ENCODE measurements around the gene EYA3.
A peak's percentile ranks its signal among the peaks of the same experiment; 100 is the strongest.
"Not testable (repeated sequence)": the region's sequence is repeated elsewhere in the genome, so short reads cannot be mapped to it uniquely, and the experiment has no call there.

Gene EYA3

DNA sequence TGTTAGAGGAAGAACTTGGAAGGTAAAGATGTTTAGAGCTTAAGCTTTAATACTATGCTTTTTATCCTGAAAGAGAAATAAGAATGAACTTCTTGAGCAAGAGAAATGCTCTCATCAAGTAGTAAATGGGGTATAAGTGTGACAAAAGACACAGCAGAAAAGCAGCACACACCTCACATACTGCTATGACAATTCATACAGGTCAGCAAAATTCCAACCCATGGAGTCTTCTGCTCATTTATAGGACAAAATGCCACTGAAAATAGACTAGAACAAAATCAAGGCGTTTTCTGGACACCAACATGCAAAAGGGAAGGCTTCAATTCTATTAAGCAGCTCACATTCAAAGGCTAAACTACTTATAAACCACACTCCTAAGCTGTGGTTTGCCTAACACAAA lies 61.2 kb downstream of the EYA3 start:
- FAIRE-seq = no peak

DNA sequence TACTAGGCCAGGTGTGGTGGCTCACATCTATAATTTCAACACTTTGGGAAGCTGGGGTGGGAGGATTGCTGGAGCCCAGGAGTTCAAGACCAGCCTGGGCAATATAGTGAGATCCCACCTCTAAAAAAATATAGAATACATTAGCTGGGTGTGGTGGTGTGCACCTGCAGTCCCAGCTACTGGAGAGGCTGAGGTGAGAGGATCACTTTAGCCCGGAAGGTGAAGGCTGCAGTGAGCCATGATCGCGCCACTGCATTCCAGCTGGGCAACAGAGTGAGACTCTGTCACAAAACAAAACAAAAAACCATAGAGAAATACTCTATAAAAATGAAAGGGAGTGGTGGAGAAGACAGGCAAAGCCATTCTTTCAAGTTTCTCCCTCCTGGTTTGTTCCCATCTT lies 62.1 kb downstream of the EYA3 start:
- no peak for FAIRE-seq

GRCh38 chr1:28021064-28021463 lies 67.3 kb downstream of the EYA3 start:
- FAIRE-seq = no peak

DNA sequence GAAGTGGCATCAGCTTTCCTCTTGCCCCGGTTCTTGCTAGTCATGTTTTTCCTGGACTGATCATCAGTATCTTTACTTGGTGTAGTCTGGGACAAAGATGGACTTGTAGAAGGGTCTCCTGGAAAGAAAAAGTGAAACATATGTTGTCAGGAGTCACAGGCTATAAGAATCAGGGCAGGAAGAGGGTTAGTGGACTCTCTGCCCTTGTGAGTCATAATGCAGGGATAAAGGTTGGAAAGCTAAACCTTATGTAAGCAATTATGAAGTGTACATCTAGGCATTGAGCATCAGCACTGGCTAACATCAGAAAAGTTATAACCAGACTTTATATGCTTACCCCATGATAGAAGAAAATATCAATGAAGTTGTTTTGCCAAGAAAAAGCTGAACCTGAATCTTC lies 77.4 kb downstream of the EYA3 start:
- FAIRE-seq = no peak

- not testable (repeated sequence) for FAIRE-seq
Measured at GRCh38 chr1:28003117-28003516, 85.3 kb downstream of the EYA3 start.

GRCh38 chr1:28002600-28002999 lies 85.8 kb downstream of the EYA3 start:
- FAIRE-seq = no peak

GRCh38 chr1:27999055-27999454 lies 89.4 kb downstream of the EYA3 start:
- no peak for FAIRE-seq

- FAIRE-seq = not testable (repeated sequence)
Measured at GRCh38 chr1:27994526-27994925, 93.9 kb downstream of the EYA3 start.

DNA sequence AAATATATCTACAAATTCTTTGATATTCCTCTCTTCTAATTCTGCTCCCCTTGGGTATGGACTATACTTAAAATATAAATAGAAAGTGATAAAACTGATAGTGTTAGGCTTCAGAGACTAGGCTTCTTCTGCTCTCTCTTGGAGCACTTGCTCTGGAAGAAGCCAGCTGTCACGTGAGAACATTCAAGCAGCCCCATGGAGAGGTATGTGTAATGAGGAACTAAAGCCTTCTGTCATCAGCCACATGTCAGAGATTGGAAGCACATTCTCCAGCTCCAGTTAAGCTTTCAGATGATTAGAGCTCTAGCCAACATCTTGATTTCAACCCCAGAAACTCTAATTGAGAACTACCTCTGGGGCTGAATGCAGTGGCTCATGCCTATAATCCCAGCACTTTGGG lies 94.3 kb downstream of the EYA3 start:
- no peak for FAIRE-seq

- no peak for FAIRE-seq
Measured at GRCh38 chr1:27993241-27993640, 95.2 kb downstream of the EYA3 start.

DNA sequence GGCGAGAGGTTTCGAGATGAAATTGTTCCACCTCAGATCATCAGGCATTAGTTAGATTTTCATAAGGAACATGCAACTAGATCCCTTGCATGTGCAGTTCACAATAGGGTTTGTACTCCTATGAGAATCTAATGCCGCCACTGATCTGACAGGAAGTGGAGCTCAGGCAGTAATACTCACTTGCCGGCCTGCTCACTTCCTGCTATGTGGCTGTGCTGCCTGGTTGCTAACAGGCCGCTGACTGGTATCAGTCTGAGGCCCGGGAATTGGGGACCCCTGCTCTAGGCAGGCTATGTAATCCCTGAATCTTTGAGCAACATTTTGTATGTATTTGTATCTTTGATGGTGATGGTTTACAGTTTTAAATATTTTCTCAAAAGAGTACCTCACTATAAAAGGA lies 96.1 kb downstream of the EYA3 start:
- FAIRE-seq = no peak

- no peak for FAIRE-seq
Measured at GRCh38 chr1:27990920-27991537, 97.4 kb downstream of the EYA3 start.

GRCh38 chr1:27981145-27981544 lies 107.3 kb downstream of the EYA3 start:
- FAIRE-seq = no peak

- no peak for FAIRE-seq
Measured at GRCh38 chr1:27980216-27980845, 108.1 kb downstream of the EYA3 start.

DNA sequence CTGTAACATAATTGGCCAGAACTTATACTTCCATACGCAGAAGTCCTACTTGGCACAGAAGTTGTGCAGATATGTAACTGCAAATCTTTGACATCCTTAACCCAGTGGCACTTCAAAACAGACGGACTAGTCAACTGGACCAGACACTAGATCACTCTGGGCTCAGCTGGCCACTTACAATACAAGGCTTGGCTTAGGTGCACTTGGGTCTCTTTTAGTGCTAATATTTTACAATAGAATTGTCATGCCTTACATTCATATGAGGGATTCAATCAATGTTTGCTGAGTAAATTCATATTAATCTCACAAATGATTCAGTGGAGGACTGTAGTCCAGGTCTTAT lies 108.6 kb downstream of the EYA3 start:
- no peak for FAIRE-seq

GRCh38 chr1:27979151-27979858 lies 109.1 kb downstream of the EYA3 start:
- FAIRE-seq = peak; percentile 69

DNA sequence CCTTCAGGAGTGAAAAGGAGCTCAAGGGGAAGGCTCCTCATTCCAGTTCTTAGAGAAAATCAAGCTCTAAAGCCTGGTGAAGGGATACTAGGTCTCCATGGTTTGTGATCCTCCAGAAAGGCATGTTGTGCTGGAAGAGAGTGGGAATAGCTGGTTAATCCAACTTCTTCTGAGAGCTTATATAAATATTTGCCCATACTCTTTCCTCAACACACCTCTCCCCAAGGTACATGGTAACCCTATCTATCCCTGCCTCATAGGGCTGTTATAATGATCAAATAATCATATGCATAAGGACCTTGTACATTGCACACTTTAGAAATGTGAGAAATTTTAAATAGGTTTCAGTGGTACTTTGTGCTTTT lies 114.0 kb downstream of the EYA3 start:
- no peak for FAIRE-seq

- no peak for FAIRE-seq
Measured at GRCh38 chr1:27973771-27974416, 114.5 kb downstream of the EYA3 start.

- FAIRE-seq = no peak
Measured at GRCh38 chr1:27972141-27972540, 116.3 kb downstream of the EYA3 start.

- FAIRE-seq = no peak
Measured at GRCh38 chr1:27971674-27972073, 116.7 kb downstream of the EYA3 start.

DNA sequence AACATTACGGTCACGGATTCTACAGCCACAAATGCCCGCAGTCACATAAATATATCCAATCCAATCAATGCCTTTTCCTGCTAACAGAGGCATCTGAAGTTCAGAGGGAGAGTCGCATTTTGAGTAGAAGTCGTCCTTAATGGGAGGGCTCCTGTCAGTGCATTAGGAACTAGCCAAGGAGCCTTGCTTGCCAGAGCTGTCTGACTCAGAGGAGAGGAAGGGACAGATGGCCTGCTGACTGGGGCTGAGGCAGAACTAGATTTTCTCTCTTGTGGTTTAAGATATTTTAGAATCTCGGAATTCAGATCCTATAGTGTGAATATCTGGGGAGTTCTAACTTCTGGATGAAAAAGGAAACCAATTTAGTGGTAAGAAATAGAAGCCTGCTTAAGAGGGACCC lies 118.0 kb downstream of the EYA3 start:
- no peak for FAIRE-seq

DNA sequence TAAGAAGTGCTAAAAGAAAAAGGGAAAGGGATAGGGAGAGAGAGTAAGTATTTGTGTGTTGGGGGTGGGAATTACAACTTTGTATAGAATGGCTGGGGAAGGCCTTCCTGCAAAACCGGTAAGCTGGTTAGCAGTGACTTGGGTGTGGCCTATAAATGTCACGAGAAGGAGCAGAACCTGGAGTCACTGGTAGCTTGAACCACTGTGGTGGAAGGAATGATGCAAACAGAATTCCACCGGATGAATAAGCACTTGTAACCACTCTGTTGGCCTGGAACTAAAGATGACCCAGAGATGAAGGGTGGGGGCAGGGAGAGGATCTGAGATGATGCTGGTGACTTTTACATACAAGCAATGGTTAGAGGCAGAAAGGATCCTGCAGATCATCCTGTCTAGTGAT lies 119.7 kb downstream of the EYA3 start:
- FAIRE-seq = no peak

DNA sequence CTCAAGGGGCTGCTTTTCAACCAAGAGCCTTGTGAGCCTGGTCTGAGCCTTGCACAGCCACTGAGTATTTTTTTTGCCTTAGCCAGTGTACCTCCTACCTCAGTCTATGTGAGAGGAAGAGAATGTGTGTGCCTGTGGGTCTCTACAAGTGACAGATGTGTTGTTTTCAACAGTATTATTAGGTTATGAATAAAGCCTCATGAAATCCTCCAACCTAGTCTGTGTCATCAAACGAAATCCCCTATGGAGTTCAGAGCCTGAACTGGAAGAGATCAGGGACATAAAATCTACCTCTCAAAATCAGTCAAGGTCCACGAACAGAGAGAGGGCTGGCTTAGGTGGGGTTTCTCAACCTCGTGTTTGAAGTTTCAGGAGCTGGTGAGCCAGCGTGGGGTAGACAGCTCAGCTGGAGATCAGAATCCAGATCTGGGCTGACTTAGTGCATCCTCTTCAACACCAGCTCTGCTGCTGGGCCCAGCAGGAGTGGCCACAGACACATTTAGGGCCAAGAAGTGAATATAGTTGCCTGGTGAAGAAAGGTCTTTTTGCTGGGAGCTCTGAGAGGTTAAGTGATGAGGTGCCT lies 120.4 kb downstream of the EYA3 start:
- FAIRE-seq = no peak
